Sigmoid colon (tissue), 4 donors: ENCODE data around the gene SHFL.

Experiments used
- CTCF ChIP-seq, 4 experiments: fragments of 450-650 bp in 3 of 4; fragments of 200-600 bp in 1 of 4; IDR thresholded peaks; one replicate each; pipeline ENCODE4 v1.5.1; 2016 to 2019; ENCODE audit warnings: antibody characterized with exemption in 4 of 4, mild to moderate bottlenecking in 3 of 4, moderate library complexity in 2 of 4
- POLR2A ChIP-seq, 2 donors: fragments of 450-650 bp; IDR thresholded peaks; one replicate each; pipeline ENCODE4 v1.6.1; 2016; ENCODE audit warnings: antibody characterized with exemption in 2 of 2, mild to moderate bottlenecking in 2 of 2, moderate library complexity in 2 of 2
- POLR2AphosphoS5 ChIP-seq, 4 donors: sonication (generic); formaldehyde crosslinking; IDR thresholded peaks; one replicate each; pipeline ENCODE4 v1.6.1; 2017; ENCODE audit warnings: antibody characterized with exemption in 4 of 4

- TF ChIP-seq POLR2A (IDR thresholded peaks at IDR 0.05) = no peak
- TF ChIP-seq CTCF (IDR thresholded peaks at IDR 0.05) = no peak
- no peak for TF ChIP-seq POLR2AphosphoS5 (IDR thresholded peaks at IDR 0.05)
Observed at GRCh38 chr19:10109528-10109927, 23.4 kb downstream of the SHFL start.
